ENCODE measurements around the gene PARD3.

PARD3 gene

GRCh38 chr10:34134602-34135001 is 680.5 kb downstream of the PARD3 start:
- DNase-seq (ENCODE audit: low read depth in 2 of 2): no peak

- no peak for DNase-seq (ENCODE audit: low read depth in 2 of 2)
Observed at GRCh38 chr10:34133406-34133805, 681.7 kb downstream of the PARD3 start.

GRCh38 chr10:34131152-34131551 is 683.9 kb downstream of the PARD3 start:
- DNase-seq (ENCODE audit: low read depth in 2 of 2): no peak

GRCh38 chr10:34127676-34128075 is 687.4 kb downstream of the PARD3 start:
- DNase-seq (ENCODE audit: low read depth in 2 of 2): no peak

- DNase-seq (ENCODE audit: low read depth in 2 of 2): no peak
Observed at GRCh38 chr10:34126371-34127151, 688.5 kb downstream of the PARD3 start.

- DNase-seq (ENCODE audit: low read depth in 2 of 2): no peak
Observed at GRCh38 chr10:34125702-34126101, 689.4 kb downstream of the PARD3 start.

GRCh38 chr10:34124522-34125035 is 690.5 kb downstream of the PARD3 start:
- no peak for DNase-seq (ENCODE audit: low read depth in 2 of 2)

GRCh38 chr10:34121781-34122622 is 693.1 kb downstream of the PARD3 start:
- DNase-seq (ENCODE audit: low read depth in 2 of 2): no peak

GRCh38 chr10:34121125-34121753 is 693.9 kb downstream of the PARD3 start:
- no peak for DNase-seq (ENCODE audit: low read depth in 2 of 2)

GRCh38 chr10:34119456-34119855 is 695.6 kb downstream of the PARD3 start:
- DNase-seq (ENCODE audit: low read depth in 2 of 2): no peak

- DNase-seq (ENCODE audit: low read depth in 2 of 2): no peak
Observed at GRCh38 chr10:34116681-34117271, 698.3 kb downstream of the PARD3 start.

- no peak for DNase-seq (ENCODE audit: low read depth in 2 of 2)
Observed at GRCh38 chr10:34116220-34116641, 698.9 kb downstream of the PARD3 start.

GRCh38 chr10:34114914-34115313 is 700.2 kb downstream of the PARD3 start:
- no peak for DNase-seq (ENCODE audit: low read depth in 2 of 2)

- DNase-seq (ENCODE audit: low read depth in 2 of 2): no peak
Observed at GRCh38 chr10:34113504-34114225, 701.4 kb downstream of the PARD3 start.

- no peak for DNase-seq (ENCODE audit: low read depth in 2 of 2)
Observed at GRCh38 chr10:34112171-34112782, 702.8 kb downstream of the PARD3 start.

GRCh38 chr10:34111179-34111578 is 703.9 kb downstream of the PARD3 start:
- DNase-seq (ENCODE audit: low read depth in 2 of 2): no peak

- no peak for DNase-seq (ENCODE audit: low read depth in 2 of 2)
Observed at GRCh38 chr10:34109952-34110702, 705.0 kb downstream of the PARD3 start.

GRCh38 chr10:34109495-34109894 is 705.6 kb downstream of the PARD3 start:
- DNase-seq (ENCODE audit: low read depth in 2 of 2): no peak

GRCh38 chr10:34107626-34108516 is 707.2 kb downstream of the PARD3 start:
- no peak for DNase-seq (ENCODE audit: low read depth in 2 of 2)
